ENCODE results near the gene BACE2. TPM values are rescaled to one million over a fixed set of nuclear protein-coding genes. Genes with fewer than 3 reads are reported as not detected.
A peak's percentile ranks its signal among the peaks of the same experiment; 100 is the strongest.

The BACE2 gene
- total and polyA plus RNA-seq, 2 donors (not counting 3 experiments of a cell fraction or from before 2014, with no cell fraction given), result 113 to 184 TPM

DNA sequence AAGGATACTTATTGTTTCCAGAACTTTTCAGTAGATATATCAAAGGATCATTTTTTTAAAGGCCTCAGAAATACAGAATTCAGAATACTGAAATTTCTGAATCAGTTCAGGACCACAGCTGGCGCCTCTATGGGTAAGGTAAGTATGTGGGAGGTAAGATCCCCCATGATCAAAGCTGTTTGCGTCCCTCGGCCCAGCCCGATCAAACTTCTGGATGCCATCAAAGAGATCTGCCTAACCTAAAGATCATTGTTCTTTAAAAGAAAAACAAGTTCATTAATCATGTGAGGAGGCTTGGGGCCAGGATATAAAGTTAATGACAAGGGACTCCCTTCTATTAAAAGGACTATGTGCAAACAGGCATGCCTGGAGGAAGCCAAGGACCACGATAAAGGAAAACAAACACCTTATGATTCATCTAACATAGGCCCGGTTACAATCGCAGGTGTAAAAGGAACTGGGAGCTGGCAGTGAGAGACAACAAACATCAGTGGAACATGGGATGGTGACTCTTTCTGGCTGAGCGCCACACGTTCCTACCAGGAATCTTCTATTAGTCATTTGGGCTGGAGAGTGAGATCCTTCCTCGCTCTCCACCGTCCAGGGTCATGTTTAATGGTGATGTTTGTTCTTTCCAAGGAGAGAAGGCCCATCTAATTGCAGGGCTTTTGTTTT is 2.8 kb upstream of the BACE2 start:
- peak overlapping the region; percentile 6 for H2AFZ ChIP-seq (ENCODE audit: low read depth, low read length)
- dilution Hi-C loops (cut with MboI; ENCODE audit: extremely low pct_ligation_motif_present, low sequenced_read_pairs), result no loop called here
- BruUV-seq (replicated peaks), result no TSS peak
- H3K4me3 ChIP-seq (replicated peaks in 1 of 3; ENCODE audit: insufficient read depth in 1 of 3, low read depth in 1 of 3, low read length in 3 of 3), result no peak overlapping the region
- no peaks in the 10 kb centered on the region for H3K9me1 ChIP-seq (replicated peaks; ENCODE audit: control insufficient read depth, extremely low read depth, insufficient read depth, low read length)
- CTCF ChIA-PET, result no interaction called here
- DNase-seq (ENCODE audit: low read depth, low spot score), result peak; percentile 82
- peak overlapping the region; percentile 10 for H3K27ac ChIP-seq (ENCODE audit: insufficient read depth, low read depth, low read length)
- POLR2A ChIA-PET, result no interaction called here
- peak; percentile 90 for FAIRE-seq
- peak; percentile 46 for TF ChIP-seq JUN (IDR thresholded peaks at IDR 0.05; ENCODE audit: borderline replicate concordance, insufficient read depth, insufficient read length, low read depth)
- no peak for TF ChIP-seq EZH2 (IDR thresholded peaks at IDR 0.05; ENCODE audit: borderline replicate concordance, low read depth, low read length, severe bottlenecking)
- TF ChIP-seq, protein P1, sequence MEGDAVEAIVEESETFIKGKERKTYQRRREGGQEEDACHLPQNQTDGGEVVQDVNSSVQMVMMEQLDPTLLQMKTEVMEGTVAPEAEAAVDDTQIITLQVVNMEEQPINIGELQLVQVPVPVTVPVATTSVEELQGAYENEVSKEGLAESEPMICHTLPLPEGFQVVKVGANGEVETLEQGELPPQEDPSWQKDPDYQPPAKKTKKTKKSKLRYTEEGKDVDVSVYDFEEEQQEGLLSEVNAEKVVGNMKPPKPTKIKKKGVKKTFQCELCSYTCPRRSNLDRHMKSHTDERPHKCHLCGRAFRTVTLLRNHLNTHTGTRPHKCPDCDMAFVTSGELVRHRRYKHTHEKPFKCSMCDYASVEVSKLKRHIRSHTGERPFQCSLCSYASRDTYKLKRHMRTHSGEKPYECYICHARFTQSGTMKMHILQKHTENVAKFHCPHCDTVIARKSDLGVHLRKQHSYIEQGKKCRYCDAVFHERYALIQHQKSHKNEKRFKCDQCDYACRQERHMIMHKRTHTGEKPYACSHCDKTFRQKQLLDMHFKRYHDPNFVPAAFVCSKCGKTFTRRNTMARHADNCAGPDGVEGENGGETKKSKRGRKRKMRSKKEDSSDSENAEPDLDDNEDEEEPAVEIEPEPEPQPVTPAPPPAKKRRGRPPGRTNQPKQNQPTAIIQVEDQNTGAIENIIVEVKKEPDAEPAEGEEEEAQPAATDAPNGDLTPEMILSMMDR (IDR thresholded peaks at IDR 0.05; ENCODE audit: extremely low read depth in 1 of 2, insufficient read depth in 1 of 2, low read depth in 1 of 2, low read length in 2 of 2), result no peak
- TF ChIP-seq FOS (IDR thresholded peaks at IDR 0.05; ENCODE audit: borderline replicate concordance, insufficient read depth, low read length), result peak; percentile 59
- TF ChIP-seq GATA2 (IDR thresholded peaks at IDR 0.05; ENCODE audit: insufficient read depth, insufficient read length, low read depth, low read length), result no peak
- peak overlapping the region; percentile 32 for H3K4me2 ChIP-seq (ENCODE audit: insufficient read depth, low read length)
- intact Hi-C loops (cut with micrococcal nuclease), result loop anchor here (5.0 kb wide), 1 partner anchor 257 kb away; no protein-coding TSS in a partner anchor
- H3K27me3 ChIP-seq (ENCODE audit: control insufficient read depth in 2 of 2, insufficient read depth in 2 of 2, low read length in 2 of 2), result no peaks in the 10 kb centered on the region
- H3K9ac ChIP-seq (replicated peaks; ENCODE audit: extremely low read depth, insufficient read depth, low read length), result no peak overlapping the region
- peaks cover 19% of the 10 kb centered on the region for H3K4me1 ChIP-seq (ENCODE audit: control insufficient read depth, extremely low read depth, insufficient read depth, low read length)
- no peaks in the 10 kb centered on the region for H4K20me1 ChIP-seq (replicated peaks; ENCODE audit: control insufficient read depth, extremely low read depth, insufficient read depth, low read length)
- peaks cover 2% of the 10 kb centered on the region for H3K79me2 ChIP-seq (ENCODE audit: control insufficient read depth, insufficient read depth, low read length)
- H3K36me3 ChIP-seq (ENCODE audit: control insufficient read depth in 2 of 2, extremely low read depth in 1 of 2, insufficient read depth in 2 of 2, low read length in 2 of 2), result no peaks in the 10 kb centered on the region
- H3K9me3 ChIP-seq (replicated peaks; ENCODE audit: control insufficient read depth, insufficient read depth, low read length), result no peaks in the 10 kb centered on the region
